Right cardiac atrium (tissue), 5 donors: ENCODE measurements around the gene SHISA8. TPM values are rescaled to one million over a fixed set of nuclear protein-coding genes. Genes with fewer than 3 reads are reported as not detected.

Experiments
- ATAC-seq, 2 donors: fragments of 200-7000 bp; cut with Tn5 transposase; one replicate each; pipeline versions ENCODE4 v1.8.0 to v1.9.1; 2020; ENCODE audit warnings: moderate library complexity in 2 of 2, mild to moderate bottlenecking in 1 of 2
- DNase-seq, 3 donors: peaks; one replicate each; pipeline ENCODE4 v3.0.0-alpha.2; 2020
- H3K27ac ChIP-seq: one replicate; pipeline ENCODE4 v1.5.1; 2013; ENCODE audit warnings: mild to moderate bottlenecking, low read length, control low read depth, moderate library complexity
- H3K27me3 ChIP-seq: one replicate; pipeline ENCODE4 v1.6.1; 2013; ENCODE audit not compliant: control insufficient read depth, insufficient read depth
- H3K4me1 ChIP-seq: one replicate; pipeline ENCODE4 v1.6.1; 2013; ENCODE audit warnings: low read length; ENCODE audit not compliant: control insufficient read depth, insufficient read depth
- H3K4me3 ChIP-seq: one replicate; pipeline ENCODE4 v1.5.1; 2013; ENCODE audit warnings: low read length, control low read depth
- H3K9me3 ChIP-seq: one replicate; pipeline ENCODE4 v1.6.1; 2013; ENCODE audit warnings: low read length; ENCODE audit not compliant: control insufficient read depth
- WGBS: extraction: QIAGEN DNeasy Blood & Tissue Kit; methylation state at CpG from one replicate; pipeline ENCODE4 v1.1.7; 2013; 5-methylcytosine and 5-hydroxymethylcytosine counted together
- intact Hi-C, 4 donors: fragments of 100-400 bp; cut with DNase I; formaldehyde crosslinking; loops; one replicate each; pipeline versions ENCODE4 v1.11.0 to v1.14.0; 2022 to 2023
- polyA plus RNA-seq: library from polyadenylated mRNA; stranded (reverse); fragments of 200-250 nt; gene quantifications from one replicate; pipeline ENCODE4 v1.2.3, GENCODE V29; 2013
- total RNA-seq, 4 donors: library from RNA; stranded (reverse); fragmentation: NEBNext Ultra II Directional; extraction: Animal tissue kit (Norgen Biotek cat#: 25700); gene quantifications; one replicate each; pipeline ENCODE4 v1.2.1, GENCODE V29; 2021
- donor health status: healthy with polysubstance abuse.
- donor health status: DM: no; HTN: yes; CAD: no.
- donor health status: DM: no; HTN: no; CAD: no.
- donor health status: DM: no; HTN: yes; CAD: no; lungs with severe emphysema.
- donor health status: DM: yes; HTN: yes; CAD: no.

The SHISA8 gene
- total and polyA plus RNA-seq, 5 donors = 0.95 to 8.5 (median 2.4) TPM

- WGBS = 3% methylated on average over 62 of the region's 62 CpGs
- Histone ChIP-seq H3K4me3 (peak overlapping the region; percentile 59), H3K27ac (no peak overlapping the region), H3K27me3 (no peaks in the 10 kb centered on the region), H3K4me1 (no peaks in the 10 kb centered on the region), H3K9me3 (no peaks in the 10 kb centered on the region)
- peak; percentile 78 to 91 (median 85) for DNase-seq
- intact Hi-C loops = no loop called here
- peak; percentile 73 to 75 for ATAC-seq
These were observed 4.7 kb upstream of the SHISA8 start for GRCh38 chr22:41919357-41920224.

GRCh38 chr22:41917903-41918791 lies 3.3 kb upstream of the SHISA8 start:
- H3K27me3 ChIP-seq = no peaks in the 10 kb centered on the region
- no peak overlapping the region for H3K4me3 ChIP-seq
- intact Hi-C loops = no loop called here
- WGBS = 55% methylated on average over 23 of the region's 23 CpGs
- H3K27ac ChIP-seq = no peak overlapping the region
- no peaks in the 10 kb centered on the region for H3K9me3 ChIP-seq
- no peaks in the 10 kb centered on the region for H3K4me1 ChIP-seq
- DNase-seq (peak; percentile 76 to 88 (median 86)), ATAC-seq (peak in 1 of 2 donors; percentile 56)

DNA sequence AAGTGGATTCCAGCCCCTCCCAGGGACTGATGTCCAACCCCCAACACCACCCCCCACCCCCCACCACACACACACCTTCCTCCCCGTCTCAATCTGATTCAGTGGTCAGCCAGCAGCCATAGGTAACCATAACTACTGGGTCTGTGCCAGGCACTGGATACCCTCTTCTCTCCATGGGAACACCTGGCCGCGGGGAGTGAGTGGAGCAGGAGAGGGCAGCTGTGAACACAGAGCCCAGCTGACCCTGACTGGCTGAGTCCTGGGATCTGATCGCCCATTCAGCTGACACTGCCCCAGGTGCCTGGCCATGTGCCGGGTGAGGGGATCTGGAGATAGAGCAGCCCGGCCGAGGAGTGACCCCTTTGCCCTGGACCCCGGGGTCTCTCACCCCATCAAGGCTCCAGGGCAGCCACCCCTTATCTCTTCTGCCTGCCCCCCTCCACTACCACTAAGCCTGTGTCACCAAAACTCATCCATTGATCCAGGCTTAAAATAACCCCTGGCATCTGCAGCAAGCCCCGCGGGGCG lies 2.6 kb upstream of the SHISA8 start:
- intact Hi-C loops = no loop called here
- H3K27ac ChIP-seq = no peak overlapping the region
- H3K27me3 ChIP-seq = no peaks in the 10 kb centered on the region
- ATAC-seq (no peak), DNase-seq (no peak)
- no peak overlapping the region for H3K4me3 ChIP-seq
- no peaks in the 10 kb centered on the region for H3K9me3 ChIP-seq
- WGBS = 58% methylated on average over 11 of the region's 11 CpGs
- H3K4me1 ChIP-seq = no peaks in the 10 kb centered on the region

DNA sequence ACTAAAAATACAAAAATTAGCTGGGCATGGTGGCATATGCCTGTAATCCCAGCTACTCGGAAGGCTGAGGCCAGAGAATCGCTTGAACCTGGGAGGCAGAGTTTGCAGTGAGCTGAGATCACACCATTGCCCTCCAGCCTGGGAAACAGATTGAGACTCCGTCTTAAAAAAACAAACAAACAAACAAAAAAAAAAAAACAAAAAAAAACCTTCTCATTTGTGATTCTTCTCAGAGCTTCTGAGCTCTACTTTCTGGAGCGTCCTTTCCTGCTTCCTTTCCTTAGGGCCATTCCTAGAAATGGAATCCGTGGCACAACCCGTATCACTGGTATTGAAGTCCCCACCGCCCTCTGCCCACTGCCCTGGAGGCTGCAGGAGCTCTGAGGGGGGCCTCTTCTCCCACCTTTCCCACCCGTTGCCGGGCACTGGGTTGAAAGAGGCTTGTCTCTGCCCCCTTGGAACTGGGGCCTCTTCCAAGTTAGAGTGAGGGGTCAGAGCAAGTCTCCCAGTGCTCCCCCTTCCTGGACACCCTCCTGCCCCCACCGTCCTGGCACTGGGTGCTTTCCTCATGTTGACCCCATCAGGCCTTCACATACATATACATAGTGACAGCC lies 2.0 kb upstream of the SHISA8 start:
- intact Hi-C loops = no loop called here
- no peaks in the 10 kb centered on the region for H3K4me1 ChIP-seq
- no peak for DNase-seq
- no peaks in the 10 kb centered on the region for H3K9me3 ChIP-seq
- no peak overlapping the region for H3K27ac ChIP-seq
- 58% methylated on average over 10 of the region's 10 CpGs for WGBS
- no peak overlapping the region for H3K4me3 ChIP-seq
- H3K27me3 ChIP-seq = no peaks in the 10 kb centered on the region
- no peak for ATAC-seq

DNA sequence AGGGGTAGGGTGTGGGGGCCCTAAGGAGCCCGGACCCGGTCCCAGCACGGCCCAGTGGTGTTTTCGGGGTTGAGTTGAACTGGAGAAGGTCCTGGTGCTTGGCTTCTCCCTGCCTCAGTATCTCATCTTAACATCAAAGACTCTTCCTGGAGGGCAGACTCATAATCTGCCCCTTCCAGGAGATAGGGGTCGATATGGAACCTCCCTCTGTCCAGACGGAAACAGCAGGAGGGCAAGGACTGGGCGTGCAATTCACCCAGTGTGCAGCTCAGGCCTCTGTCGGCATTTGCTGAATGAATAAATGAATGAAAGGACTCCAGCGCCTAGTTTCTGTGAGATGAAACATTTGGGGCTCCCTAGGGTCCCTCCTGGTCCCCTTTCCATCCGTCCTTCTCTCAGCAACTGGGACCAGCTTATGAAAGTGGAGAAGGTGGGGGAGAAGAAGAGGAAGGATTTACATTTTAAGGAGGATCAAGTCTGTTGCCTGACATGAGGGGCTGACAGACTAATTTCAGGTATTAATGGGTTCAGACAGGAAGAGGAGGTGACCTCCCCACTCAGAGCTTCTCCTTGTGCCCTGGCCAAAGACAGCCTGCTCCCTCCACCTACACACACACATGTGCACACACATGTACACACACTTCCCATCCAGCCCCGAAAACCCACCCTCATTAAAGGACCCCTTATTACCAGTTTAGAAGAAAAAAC lies 1.1 kb upstream of the SHISA8 start:
- intact Hi-C loops = no loop called here

DNA sequence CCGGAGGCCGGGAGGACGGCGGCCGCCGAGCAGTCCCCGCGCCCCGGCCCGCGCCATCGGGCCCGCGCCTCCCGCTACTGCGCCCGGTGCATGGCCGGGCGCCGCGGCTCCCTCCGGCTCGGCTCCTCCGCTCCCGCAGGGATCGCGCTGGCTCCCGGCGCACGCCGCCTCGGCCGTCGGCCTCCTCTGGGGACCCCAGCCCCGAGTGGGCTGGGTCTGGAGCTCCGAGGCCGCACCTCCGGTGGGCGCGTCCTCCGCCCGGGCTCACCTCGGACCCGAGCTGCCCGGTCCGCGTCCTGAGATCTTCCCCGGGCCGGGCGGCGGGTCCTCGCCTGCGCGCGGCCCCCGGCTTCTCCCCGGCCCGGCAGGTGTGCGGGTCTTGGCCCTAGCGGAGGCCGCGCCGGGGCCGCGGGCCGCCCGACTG lies 251 bp downstream of the SHISA8 start:
- no peaks in the 10 kb centered on the region for H3K9me3 ChIP-seq
- WGBS = 1% methylated on average over 67 of the region's 67 CpGs
- ATAC-seq (no peak), DNase-seq (no peak)
- intact Hi-C loops = no loop called here
- H3K27ac ChIP-seq = no peak overlapping the region
- H3K4me3 ChIP-seq = peak overlapping the region; percentile 49
- H3K27me3 ChIP-seq = no peaks in the 10 kb centered on the region
- H3K4me1 ChIP-seq = no peaks in the 10 kb centered on the region

More for the DNA sequence above, 1.1 kb upstream of the SHISA8 start:
- H3K27me3 ChIP-seq = no peaks in the 10 kb centered on the region
- no peaks in the 10 kb centered on the region for H3K4me1 ChIP-seq
- WGBS = 61% methylated on average over 11 of the region's 11 CpGs
- H3K27ac ChIP-seq = no peak overlapping the region
- ATAC-seq (no peak), DNase-seq (no peak)
- H3K9me3 ChIP-seq = no peaks in the 10 kb centered on the region
- no peak overlapping the region for H3K4me3 ChIP-seq

- WGBS = 5% methylated on average over 79 of the region's 79 CpGs
- ATAC-seq (no peak), DNase-seq (no peak)
- Histone ChIP-seq H3K9me3 (no peaks in the 10 kb centered on the region), H3K27ac (no peak overlapping the region), H3K27me3 (no peaks in the 10 kb centered on the region), H3K4me3 (no peak overlapping the region), H3K4me1 (no peaks in the 10 kb centered on the region)
- intact Hi-C loops = no loop called here
These were observed 886 bp downstream of the SHISA8 start for GRCh38 chr22:41913842-41914534.

DNA sequence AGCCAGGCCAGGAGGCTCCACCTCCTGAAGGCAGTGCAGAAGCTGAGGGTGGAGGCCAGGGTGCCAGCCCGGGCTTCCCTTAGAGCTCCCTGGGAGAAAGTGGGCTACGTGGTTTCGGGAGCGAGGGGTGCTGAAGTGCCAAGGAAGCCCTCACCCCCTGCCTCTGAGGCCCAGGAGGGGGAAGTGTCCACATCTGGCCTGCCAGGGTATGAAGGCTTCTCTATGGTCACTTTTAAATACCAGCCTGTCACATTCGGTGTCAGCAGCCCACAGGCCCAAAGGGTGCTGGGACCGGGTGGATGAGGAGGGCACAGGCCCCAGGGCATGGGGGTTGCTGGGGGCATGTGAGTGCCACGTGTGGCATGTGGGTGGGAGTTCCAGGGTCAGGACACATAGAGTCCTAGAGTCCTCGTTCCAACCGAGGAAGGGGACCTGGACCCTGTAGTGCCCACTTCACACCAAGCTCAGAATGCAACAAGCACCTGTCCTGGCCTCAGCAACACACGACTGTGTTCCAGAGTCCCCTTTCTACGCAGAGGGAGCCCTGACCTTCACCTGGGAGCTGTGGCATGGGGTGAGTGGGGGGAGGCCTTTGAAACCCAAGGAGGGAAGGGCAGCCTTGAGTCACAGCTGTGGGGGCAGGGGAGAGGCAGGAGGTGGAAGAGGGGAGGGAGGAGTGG lies 1.7 kb downstream of the SHISA8 start:
- no peaks in the 10 kb centered on the region for H3K9me3 ChIP-seq
- no peak overlapping the region for H3K27ac ChIP-seq
- WGBS = 69% methylated on average over 11 of the region's 11 CpGs
- H3K27me3 ChIP-seq = no peaks in the 10 kb centered on the region
- DNase-seq (no peak), ATAC-seq (no peak)
- H3K4me1 ChIP-seq = no peaks in the 10 kb centered on the region
- no peak overlapping the region for H3K4me3 ChIP-seq
- intact Hi-C loops = no loop called here

DNA sequence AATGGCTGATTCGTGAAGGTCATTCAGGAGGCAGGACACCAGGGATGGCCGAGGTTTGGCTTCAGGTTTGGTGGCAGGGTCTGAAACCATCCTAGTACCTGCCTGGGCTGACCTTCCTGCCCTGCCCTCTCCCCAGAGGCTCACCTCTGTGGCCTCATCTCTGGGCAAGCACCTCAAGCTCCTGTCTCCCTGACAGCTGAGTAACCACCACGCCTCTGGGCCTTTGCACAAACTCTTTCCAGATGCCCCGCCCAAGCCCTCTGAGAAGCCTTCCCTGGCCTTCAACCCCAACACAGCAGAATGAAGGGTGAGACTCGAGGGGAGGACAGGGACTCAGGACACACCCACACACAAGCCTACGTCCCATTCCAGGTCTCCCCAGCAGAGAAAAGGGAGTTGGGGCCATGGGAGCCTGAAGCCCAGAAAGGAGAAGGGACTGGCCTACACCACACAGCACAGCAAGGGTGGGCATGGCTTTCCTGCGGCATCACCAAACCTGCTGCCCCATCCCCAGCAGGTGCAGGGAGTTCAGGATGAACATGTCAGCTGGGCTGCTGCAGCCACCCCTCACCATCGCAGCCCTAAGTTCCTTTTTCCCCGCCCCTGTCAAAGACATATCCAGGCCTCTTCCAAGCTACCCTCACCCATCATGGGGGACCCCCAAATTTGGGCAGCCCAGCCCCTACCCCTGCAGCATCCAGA lies 2.4 kb downstream of the SHISA8 start:
- H3K27ac ChIP-seq = no peak overlapping the region
- intact Hi-C loops = no loop called here
- no peaks in the 10 kb centered on the region for H3K27me3 ChIP-seq
- H3K4me1 ChIP-seq = no peaks in the 10 kb centered on the region
- H3K4me3 ChIP-seq = no peak overlapping the region
- no peak for ATAC-seq
- DNase-seq = peak in 2 of 3 donors; percentile 22 to 27
- WGBS = 81% methylated on average over 9 of the region's 9 CpGs
- no peaks in the 10 kb centered on the region for H3K9me3 ChIP-seq
